NCI-H524 (cell line): Measurements from ENCODE around the gene PRKX.
"Not testable (repeated sequence)": the region's sequence is repeated elsewhere in the genome, so short reads cannot be mapped to it uniquely, and the experiment has no call there.

ENCODE experiments used
- DNase-seq, 2 experiments: peaks; one replicate each; lab custom pipeline; 2025; lab: John Stamatoyannopoulos, UW

PRKX gene

GRCh38 chrX:3711331-3711917, 2.0 kb downstream of the PRKX start:
- no peak for DNase-seq

- DNase-seq, result not testable (repeated sequence)
Observed at GRCh38 chrX:3707673-3708274, 5.7 kb downstream of the PRKX start.

DNA sequence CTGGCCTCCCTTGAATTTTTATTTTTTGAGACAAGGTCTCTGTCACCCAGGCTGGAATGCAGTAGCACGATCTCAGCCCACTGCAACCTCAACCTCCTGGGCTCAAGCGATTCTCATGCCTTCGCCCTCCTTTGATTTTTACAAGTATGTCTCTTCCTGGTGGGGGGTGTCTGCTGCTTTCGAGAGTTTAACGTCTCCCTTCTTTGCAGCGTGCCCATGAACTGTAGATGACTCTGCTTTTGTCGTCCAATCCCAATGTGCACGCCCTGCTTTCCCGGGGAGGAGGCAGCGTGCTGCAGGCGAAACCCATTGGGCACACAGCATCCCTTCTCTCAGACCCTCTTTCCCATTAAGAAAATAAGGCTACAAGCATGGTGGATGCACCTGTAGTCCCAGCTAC, 7.0 kb downstream of the PRKX start:
- DNase-seq, result no peak

- DNase-seq, result not testable (repeated sequence)
Observed at GRCh38 chrX:3703251-3703650, 10.2 kb downstream of the PRKX start.

DNA sequence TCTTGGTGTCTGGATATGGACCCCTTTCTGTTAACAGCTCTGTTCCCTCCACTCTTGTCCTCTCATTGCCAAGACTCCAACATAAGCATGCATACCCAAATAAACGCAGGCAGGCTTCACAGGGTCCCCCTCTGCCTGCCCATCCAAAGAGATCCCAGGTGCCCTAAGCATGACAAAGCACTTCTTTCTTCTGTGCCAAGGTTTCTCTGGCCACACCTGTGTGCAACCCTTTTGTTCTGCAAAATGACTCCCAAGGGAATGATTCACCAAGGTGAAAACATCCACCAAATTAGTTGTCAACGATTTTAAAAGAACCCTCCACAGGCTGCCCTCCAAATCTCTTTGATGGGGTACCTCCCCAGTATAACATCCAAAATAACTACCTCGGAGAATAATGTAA, 11.4 kb downstream of the PRKX start:
- not testable (repeated sequence) for DNase-seq

- not testable (repeated sequence) for DNase-seq
Observed at GRCh38 chrX:3701445-3701928, 12.0 kb downstream of the PRKX start.

DNA sequence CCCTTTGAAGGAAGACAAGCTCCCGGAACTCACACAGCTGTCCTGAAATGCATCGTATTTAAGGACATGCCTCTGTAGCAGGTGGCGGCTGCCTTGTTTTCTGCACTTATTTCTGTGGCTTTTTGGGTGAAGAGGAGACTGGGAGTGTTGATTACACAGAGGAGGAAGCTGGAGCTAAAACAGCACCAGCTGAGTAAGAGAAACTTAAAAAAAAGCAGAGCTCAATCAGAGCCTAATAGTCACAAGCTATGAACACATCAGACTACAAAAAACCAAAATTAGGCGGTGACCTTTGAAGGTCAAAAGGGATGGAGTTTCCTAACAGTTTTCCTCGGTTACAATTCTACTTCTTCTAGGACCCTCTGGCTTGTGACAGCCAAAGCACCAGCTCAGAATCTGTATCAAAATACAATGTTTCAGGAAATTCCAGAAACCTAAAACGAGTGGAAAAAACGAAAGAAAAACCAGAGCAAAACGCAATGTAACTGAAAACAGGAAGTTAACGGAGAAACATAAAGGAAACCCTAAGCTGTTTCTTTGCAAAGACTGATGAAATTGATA, 13.5 kb downstream of the PRKX start:
- no peak for DNase-seq

DNA sequence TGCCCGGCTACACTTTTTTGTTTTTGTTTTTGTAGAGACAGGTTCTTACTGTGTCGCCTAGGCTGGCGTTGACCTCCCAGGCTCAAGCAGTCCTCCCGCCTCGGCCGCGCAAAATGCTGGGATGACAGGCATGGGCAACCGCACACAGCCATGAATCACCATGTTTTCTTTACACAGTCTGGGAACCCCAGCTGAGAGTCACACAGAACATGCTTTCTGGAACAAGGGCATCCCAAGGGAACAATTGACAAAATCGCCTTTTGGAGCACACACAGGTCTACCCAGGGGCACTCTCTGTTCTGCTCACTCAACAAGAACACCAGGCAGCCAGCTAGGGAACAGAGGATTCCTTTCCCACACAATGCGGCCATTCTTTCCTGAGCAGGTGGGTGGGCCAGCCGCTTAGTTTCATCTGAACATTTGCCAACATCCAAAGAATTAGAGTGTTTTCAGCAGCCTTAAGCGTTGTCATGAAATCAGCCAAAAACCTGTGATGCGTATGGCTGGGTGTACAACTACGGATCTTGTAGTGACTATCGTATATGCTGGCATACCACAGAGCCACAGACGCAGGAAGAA, 15.7 kb downstream of the PRKX start:
- DNase-seq, result no peak

DNA sequence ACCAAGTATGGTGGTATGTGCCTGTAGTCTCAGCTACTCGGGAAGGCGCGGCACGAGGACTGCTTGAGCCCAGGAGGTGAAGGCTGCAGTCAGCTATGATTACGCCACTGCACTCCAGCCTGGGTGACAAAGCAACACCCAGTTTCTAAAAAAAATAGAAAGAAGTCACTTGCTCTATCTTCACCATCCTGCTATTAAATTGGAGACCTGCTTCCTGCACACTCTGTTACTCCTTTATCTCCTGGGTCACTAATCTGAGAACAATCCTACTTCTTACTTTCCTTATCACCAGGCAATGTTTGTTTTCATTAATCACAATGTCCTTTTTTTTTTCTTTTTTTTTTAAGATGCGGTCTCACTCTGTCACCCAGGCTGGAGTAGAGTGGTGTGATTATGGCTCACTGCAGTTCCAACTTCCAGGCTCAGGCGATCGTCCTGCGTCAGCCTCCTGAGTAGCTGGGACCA, 16.2 kb downstream of the PRKX start:
- DNase-seq, result no peak

- no peak for DNase-seq
Observed at GRCh38 chrX:3695536-3695935, 17.9 kb downstream of the PRKX start.

- no peak for DNase-seq
Observed at GRCh38 chrX:3690140-3690539, 23.3 kb downstream of the PRKX start.

DNA sequence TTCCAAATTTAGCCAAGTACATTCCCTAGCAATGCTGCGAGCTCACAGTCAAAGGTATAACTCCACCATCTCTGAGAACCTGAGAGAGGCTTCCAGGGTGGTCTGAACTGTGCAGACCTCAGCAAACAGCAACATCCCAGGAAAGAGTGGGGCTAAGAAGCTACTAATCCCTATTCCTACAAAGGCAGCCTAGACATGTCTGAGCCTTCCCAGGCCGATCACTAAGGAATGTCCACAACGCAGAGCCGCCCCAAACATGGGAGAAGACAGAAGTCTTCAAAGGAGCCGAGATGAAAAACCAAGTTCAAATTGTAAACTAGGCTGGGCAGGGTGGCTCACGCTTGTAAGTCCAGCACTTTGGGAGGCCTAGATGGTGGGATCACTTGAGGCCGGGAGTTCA, 30.2 kb downstream of the PRKX start:
- DNase-seq, result not testable (repeated sequence)

- no peak for DNase-seq
Observed at GRCh38 chrX:3680459-3680858, 33.0 kb downstream of the PRKX start.

DNA sequence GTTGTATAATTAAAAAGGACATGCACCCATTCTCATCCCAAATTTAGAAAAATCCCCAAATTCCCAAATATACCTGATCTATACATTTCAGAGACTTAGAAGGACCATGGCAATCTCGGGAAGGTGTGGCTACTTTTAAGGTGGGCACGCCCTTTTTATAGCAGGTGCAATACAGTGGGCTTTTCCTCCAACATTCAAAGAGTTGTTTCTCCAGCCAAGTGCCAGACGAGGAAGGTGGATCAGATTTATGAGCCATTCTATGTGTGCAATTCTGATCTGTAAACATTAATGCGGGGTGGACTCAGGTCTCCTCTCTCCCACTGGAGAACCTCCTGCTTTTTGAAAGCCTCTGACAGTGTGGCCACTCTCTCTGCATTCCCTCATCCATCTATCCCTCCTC, 33.8 kb downstream of the PRKX start:
- no peak for DNase-seq

- no peak for DNase-seq
Observed at GRCh38 chrX:3678328-3678727, 35.1 kb downstream of the PRKX start.

DNA sequence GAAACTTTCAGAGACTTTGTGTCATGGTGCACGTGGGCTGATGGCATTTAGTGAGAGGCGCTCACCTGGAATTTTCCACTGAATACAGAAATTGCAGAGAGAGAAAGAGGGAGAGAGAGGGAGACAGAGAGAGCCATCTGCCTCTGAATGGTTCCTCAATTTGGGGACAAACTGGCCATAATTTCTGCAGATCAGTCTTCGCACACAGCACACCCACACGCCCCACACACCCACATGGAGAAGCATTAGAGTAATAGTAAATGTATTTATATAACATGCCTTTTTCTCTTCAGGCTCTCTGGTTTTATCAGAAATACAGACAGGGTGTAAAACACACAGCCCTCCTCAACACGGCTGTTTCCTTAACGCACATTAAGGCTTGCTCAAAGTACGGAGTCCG, 38.6 kb downstream of the PRKX start:
- no peak for DNase-seq

- no peak for DNase-seq
Observed at GRCh38 chrX:3669841-3670475, 43.5 kb downstream of the PRKX start.

DNA sequence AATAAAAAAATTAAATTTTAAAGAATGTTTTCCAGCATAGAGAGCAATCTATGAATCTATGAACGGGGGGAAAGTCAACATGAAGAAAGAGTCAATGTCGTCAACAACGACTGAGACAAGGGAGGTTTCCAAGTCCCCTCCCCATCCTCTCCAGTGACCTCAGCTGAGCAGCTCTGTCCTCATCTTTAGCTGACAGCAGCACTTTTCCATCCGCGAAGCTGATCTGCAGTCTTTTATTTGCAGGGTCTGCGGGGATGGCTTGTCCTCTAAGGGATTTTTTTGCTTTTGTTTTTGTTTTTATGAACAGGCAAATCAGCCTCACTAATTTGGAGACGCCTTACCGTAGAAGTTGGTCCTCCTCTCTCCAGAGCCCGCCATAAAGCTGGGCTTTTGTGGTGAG, 46.5 kb downstream of the PRKX start:
- DNase-seq, result no peak

- no peak for DNase-seq
Observed at GRCh38 chrX:3664921-3665320, 48.5 kb downstream of the PRKX start.

DNA sequence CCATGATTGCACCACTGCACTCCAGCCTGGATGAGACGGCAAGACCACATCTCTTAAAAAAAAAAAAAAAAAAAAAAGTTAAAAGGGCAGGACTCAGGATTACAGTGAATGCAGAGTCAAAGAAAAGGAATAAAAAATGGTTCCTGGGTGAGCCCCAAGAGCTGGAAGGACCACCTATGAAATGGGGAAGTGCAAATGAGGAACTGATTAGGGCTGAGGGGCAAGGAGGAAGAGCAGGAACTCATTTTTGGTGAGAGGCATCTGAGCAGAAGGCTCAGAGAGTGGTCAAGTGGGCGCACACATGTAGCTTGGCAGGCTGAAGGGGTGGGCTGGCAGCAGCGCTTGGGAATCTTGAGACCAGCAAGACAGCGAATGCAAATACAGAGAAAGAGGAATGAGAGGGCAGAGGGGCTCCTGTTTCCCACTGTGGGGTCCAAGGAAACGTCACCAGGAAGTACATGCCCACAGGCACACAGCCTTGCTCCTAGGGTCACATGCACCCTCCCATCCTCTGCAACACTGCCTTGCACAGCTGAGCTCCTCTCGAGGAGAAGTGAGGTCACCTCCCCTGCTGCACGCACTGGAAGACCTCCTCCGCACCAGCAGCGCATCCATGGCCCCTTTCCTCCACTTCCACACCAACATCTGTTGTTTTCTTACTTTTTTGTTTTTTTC, 49.7 kb downstream of the PRKX start:
- not testable (repeated sequence) for DNase-seq

DNA sequence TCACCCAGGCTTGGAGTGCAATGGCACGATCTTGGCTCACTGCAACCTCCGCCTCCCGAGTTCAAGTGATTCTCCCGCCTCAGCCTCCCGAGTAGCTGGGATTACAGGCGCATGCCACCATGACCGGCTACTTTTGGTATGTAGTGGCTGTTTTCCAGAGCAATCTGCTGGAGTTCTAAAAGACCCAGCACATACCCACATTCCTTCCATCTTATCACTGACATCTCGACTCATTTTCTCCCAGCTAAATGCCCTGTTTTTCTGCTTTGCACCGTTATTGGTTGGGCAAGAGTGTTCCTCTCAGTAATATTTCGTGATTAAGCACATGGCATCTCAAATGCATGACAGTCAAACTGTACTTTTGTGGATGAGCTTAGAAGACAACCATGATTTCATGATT, 53.7 kb downstream of the PRKX start:
- no peak for DNase-seq

- DNase-seq, result no peak
Observed at GRCh38 chrX:3655181-3655580, 58.3 kb downstream of the PRKX start.
